ENCODE results near the gene KRTAP10-10. TPM values are rescaled to one million over a fixed set of nuclear protein-coding genes. Genes with fewer than 3 reads are reported as not detected.
"Not testable (repeated sequence)": the region's sequence is repeated elsewhere in the genome, so short reads cannot be mapped to it uniquely, and the experiment has no call there.

Gene KRTAP10-10
- polyA plus RNA-seq, 2 donors, result not detected

DNA sequence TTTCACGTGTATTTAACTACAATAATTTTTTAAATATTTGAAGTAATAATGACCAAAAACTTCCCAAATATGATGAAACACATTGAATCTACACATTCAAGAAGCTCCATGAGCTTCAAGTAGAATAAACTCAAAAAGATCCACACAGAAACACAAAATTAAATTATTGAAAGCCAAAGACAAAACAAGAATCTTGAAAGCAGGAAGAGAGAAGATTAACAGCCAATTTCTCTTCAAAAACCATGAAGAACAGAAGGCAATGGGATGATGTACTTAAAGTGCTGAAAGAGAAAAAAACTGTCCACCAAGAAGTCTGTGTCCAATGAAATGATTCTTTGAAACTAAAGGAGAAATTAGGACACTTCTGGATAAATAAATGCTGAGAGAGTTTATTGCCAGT, 5.1 kb upstream of the KRTAP10-10 start:
- no peak overlapping the region for H3K4me3 ChIP-seq (ENCODE audit: low read depth in 1 of 2, low read length in 2 of 2)

DNA sequence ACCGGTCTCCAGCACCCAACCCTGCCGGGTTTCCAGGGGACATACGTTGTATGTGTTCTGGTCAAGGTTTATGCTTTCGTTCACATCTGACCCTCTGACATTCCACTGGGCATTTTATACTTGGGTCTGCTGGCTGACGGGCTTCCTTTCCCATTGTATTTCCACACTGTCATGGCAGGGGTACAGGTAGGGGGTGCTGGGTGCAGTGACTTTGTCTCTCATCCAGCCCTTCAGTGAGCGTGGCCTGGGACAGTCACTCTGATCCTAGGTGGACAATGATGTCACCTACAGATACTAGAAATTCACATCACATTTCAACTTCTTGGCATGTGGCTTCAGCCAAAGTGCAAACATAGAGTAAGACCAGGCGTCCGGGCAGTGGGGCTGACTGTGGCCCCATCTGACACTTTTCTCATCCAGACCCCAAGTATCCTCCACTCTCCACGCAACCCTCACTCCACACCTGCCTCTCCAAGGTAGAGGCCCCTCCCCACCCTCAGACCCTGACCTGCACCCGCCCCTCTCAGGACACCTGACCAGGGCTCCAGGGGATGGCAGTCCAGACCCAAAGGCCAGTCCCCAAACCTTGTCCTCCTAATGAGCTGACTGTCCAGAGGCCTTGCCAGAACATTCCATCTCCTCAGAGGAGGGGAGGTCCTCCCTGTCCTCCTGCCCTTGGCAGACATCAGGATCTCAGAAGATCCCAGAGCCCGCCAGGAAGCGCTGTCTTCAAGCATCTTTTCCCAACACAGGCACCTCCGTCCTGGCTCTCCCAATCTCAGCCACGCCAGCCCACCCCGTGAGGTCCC, 743 bp upstream of the KRTAP10-10 start:
- Histone ChIP-seq H3K27me3 (ENCODE audit: control insufficient read depth in 1 of 2, insufficient read depth in 2 of 2, low read length in 2 of 2) (peaks cover 0 to 5% of the 10 kb centered on the region in 2 donors), H3K4me1 (ENCODE audit: control insufficient read depth in 2 of 2, insufficient read depth in 2 of 2, low read length in 1 of 2) (no peaks in the 10 kb centered on the region), H3K9me3 (ENCODE audit: control insufficient read depth in 2 of 2, insufficient read depth in 1 of 2, low read depth in 1 of 2, low read length in 1 of 2) (no peaks in the 10 kb centered on the region), H3K27ac (ENCODE audit: low read depth in 2 of 2, low read length in 1 of 2) (no peak overlapping the region), H3K4me3 (ENCODE audit: low read depth in 1 of 2, low read length in 2 of 2) (no peak overlapping the region), H3K36me3 (ENCODE audit: control insufficient read depth in 2 of 2, insufficient read depth in 2 of 2, low read length in 1 of 2) (no peaks in the 10 kb centered on the region)
- 76 to 84% methylated on average over 15 of the region's 15 CpGs for WGBS, 2 donors

More for the DNA sequence above, 5.1 kb upstream of the KRTAP10-10 start:
- H3K27ac ChIP-seq (ENCODE audit: low read depth in 2 of 2, low read length in 1 of 2), result no peak overlapping the region
- H3K36me3 ChIP-seq (ENCODE audit: control insufficient read depth in 2 of 2, insufficient read depth in 2 of 2, low read length in 1 of 2), result no peaks in the 10 kb centered on the region
- 88 to 89% methylated on average over 1 of the region's 1 CpG for WGBS, 2 donors
- peaks cover 0 to 3% of the 10 kb centered on the region in 2 donors for H3K9me3 ChIP-seq (ENCODE audit: control insufficient read depth in 2 of 2, insufficient read depth in 1 of 2, low read depth in 1 of 2, low read length in 1 of 2)
- peaks cover 0 to 2% of the 10 kb centered on the region in 2 donors for H3K4me1 ChIP-seq (ENCODE audit: control insufficient read depth in 2 of 2, insufficient read depth in 2 of 2, low read length in 1 of 2)
- peaks cover 0 to 5% of the 10 kb centered on the region in 2 donors for H3K27me3 ChIP-seq (ENCODE audit: control insufficient read depth in 1 of 2, insufficient read depth in 2 of 2, low read length in 2 of 2)

DNA sequence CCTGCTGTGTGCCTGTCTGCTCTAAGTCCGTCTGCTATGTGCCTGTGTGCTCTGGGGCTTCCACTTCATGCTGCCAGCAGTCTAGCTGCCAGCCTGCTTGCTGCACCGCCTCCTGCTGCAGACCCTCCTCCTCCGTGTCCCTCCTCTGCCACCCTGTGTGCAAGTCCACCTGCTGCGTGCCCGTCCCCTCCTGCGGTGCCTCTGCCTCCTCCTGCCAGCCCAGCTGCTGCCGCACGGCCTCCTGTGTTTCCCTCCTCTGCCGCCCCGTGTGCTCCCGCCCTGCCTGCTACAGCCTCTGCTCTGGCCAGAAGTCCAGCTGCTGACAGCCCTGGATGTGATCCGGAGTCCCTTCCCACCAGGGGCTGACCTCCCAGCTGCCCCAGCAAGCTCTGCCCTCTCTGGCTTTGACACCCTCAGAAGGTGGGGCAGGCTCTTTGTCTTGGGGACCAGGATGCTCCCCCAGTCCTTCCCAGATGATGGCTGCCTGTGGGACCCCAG, 744 bp downstream of the KRTAP10-10 start:
- H3K27me3 ChIP-seq (ENCODE audit: control insufficient read depth in 1 of 2, insufficient read depth in 2 of 2, low read length in 2 of 2); H3K36me3 ChIP-seq (ENCODE audit: control insufficient read depth in 2 of 2, insufficient read depth in 2 of 2, low read length in 1 of 2): not testable (repeated sequence)
- 64 to 65% methylated on average over 8 to 12 of the region's 12 CpGs for WGBS, 2 donors

DNA sequence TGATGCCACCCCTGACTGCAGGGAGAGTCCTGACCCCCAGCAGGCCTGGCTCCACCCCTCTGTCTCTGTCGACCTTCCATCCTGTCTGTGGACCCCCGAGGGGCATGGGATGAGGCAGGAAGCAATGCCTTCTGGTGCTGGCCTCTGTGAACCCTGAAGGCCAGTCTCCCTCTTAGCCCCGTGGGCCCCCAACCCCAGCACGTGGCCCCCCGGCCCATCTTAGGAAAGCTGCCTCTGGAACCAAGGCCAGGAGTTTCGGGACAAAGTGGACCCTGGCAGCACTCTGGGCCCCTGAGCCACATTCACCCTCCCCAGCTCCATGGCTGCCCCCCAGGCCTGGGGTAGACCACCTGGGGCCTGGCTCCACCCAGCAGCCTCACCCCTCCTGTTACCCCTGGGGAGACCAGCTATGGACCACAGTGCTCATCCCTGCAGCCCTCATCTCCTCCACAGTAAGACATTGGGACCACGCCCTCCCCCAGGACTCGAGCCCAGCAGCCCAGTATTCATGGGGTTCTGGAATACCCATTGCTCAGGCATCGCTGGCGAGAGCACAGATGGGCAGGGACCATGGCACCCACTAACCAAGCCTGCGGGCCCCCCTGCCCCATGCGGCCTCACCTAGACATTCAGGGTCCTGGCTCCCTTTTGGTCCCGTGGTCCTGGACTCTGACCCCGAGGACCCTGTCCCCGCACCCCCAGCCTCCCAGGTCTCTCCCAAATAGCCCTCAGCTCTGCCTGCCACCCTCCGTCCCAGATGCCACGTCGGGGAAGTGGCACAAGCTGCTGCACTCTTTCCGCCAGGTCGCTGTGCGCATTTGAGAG, 1.6 kb downstream of the KRTAP10-10 start:
- not testable (repeated sequence) for H3K4me1 ChIP-seq (ENCODE audit: control insufficient read depth in 2 of 2, insufficient read depth in 2 of 2, low read length in 1 of 2); H3K27ac ChIP-seq (ENCODE audit: low read depth in 2 of 2, low read length in 1 of 2); H3K36me3 ChIP-seq (ENCODE audit: control insufficient read depth in 2 of 2, insufficient read depth in 2 of 2, low read length in 1 of 2); H3K4me3 ChIP-seq (ENCODE audit: low read depth in 1 of 2, low read length in 2 of 2); H3K9me3 ChIP-seq (ENCODE audit: control insufficient read depth in 2 of 2, insufficient read depth in 1 of 2, low read depth in 1 of 2, low read length in 1 of 2); H3K27me3 ChIP-seq (ENCODE audit: control insufficient read depth in 1 of 2, insufficient read depth in 2 of 2, low read length in 2 of 2)
- 79 to 84% methylated on average over 17 to 21 of the region's 21 CpGs for WGBS, 2 donors

More for the DNA sequence above, 744 bp downstream of the KRTAP10-10 start:
- not testable (repeated sequence) for H3K4me3 ChIP-seq (ENCODE audit: low read depth in 1 of 2, low read length in 2 of 2); H3K4me1 ChIP-seq (ENCODE audit: control insufficient read depth in 2 of 2, insufficient read depth in 2 of 2, low read length in 1 of 2); H3K9me3 ChIP-seq (ENCODE audit: control insufficient read depth in 2 of 2, insufficient read depth in 1 of 2, low read depth in 1 of 2, low read length in 1 of 2); H3K27ac ChIP-seq (ENCODE audit: low read depth in 2 of 2, low read length in 1 of 2)

DNA sequence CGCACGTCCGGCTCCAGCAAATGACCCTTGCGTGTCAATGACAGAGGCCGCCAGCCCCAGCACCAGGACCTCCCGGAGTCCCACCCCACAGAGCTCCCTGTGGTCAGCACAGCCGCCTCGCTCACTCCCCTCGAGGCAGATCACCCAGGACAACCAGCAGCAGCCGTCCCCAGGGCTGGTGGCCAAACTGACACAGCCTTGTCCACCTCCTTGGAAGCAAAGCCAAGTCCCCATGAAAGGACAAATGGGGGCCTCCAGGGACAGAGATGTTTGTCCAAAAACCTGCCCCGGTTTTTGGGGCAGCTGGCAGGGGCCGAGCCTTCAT, 2.1 kb downstream of the KRTAP10-10 start:
- Histone ChIP-seq H3K27me3 (ENCODE audit: control insufficient read depth in 1 of 2, insufficient read depth in 2 of 2, low read length in 2 of 2) (peaks cover 0 to 5% of the 10 kb centered on the region in 2 donors), H3K9me3 (ENCODE audit: control insufficient read depth in 2 of 2, insufficient read depth in 1 of 2, low read depth in 1 of 2, low read length in 1 of 2) (peaks cover 0 to 7% of the 10 kb centered on the region in 2 donors), H3K4me3 (ENCODE audit: low read depth in 1 of 2, low read length in 2 of 2) (no peak overlapping the region), H3K27ac (ENCODE audit: low read depth in 2 of 2, low read length in 1 of 2) (no peak overlapping the region), H3K4me1 (ENCODE audit: control insufficient read depth in 2 of 2, insufficient read depth in 2 of 2, low read length in 1 of 2) (no peaks in the 10 kb centered on the region), H3K36me3 (ENCODE audit: control insufficient read depth in 2 of 2, insufficient read depth in 2 of 2, low read length in 1 of 2) (no peaks in the 10 kb centered on the region)
- 76 to 85% methylated on average over 12 of the region's 12 CpGs for WGBS, 2 donors

DNA sequence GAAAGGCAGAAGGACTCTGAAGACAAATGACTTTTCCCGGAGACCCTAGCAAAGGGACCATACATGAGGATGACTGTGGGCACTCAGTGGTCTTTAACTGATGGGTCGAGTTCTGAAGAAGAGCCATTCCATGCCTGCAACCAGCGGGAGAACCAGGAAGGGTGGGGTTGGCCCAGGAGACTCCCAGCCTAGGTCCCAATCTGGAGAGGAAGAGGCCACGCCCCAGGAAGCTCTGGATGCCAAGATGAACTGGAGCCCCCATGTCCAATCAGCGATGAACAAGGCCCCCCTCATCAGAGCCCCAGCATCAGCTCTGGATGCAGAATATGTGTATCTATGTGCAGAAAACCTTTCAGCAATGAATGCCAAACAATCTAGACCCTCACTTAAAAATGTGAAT, 3.6 kb downstream of the KRTAP10-10 start:
- Histone ChIP-seq H3K27me3 (ENCODE audit: control insufficient read depth in 1 of 2, insufficient read depth in 2 of 2, low read length in 2 of 2) (peaks cover 0 to 5% of the 10 kb centered on the region in 2 donors), H3K36me3 (ENCODE audit: control insufficient read depth in 2 of 2, insufficient read depth in 2 of 2, low read length in 1 of 2) (no peaks in the 10 kb centered on the region), H3K27ac (ENCODE audit: low read depth in 2 of 2, low read length in 1 of 2) (no peak overlapping the region), H3K4me3 (ENCODE audit: low read depth in 1 of 2, low read length in 2 of 2) (no peak overlapping the region), H3K4me1 (ENCODE audit: control insufficient read depth in 2 of 2, insufficient read depth in 2 of 2, low read length in 1 of 2) (no peaks in the 10 kb centered on the region), H3K9me3 (ENCODE audit: control insufficient read depth in 2 of 2, insufficient read depth in 1 of 2, low read depth in 1 of 2, low read length in 1 of 2) (peaks cover 0 to 7% of the 10 kb centered on the region in 2 donors)
- WGBS, 2 donors, result 80 to 88% methylated on average over 5 of the region's 5 CpGs

DNA sequence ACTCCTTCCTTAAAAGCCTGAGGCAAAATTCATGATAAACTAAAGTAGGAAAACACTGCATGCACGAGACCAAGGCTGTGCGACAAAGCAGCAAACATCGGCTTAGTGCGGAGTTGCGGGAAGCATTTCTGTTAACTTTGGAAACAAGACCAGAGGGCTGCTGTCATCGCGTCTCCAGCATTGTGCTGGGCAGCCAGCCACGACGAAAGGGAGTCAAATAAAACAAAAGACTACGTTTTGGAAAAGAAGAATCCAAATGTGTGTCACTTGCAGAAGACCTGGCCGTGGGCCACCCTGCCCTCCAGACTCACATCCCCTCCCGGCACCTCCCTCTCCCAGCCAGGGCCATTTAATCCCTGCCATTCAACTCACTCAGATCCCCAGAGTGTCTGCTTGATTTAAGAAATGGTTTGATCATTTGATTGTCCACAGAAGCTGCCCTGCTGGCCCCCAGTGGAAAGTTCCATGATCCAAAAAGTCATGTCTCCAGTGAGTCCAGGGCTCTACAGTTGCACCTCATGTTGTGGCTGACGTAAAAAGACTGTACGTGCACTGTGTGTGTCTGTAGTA, 6.7 kb downstream of the KRTAP10-10 start:
- no peaks in the 10 kb centered on the region for H3K27me3 ChIP-seq (ENCODE audit: control insufficient read depth in 1 of 2, insufficient read depth in 2 of 2, low read length in 2 of 2)
- H3K27ac ChIP-seq (ENCODE audit: low read depth in 2 of 2, low read length in 1 of 2), result no peak overlapping the region
- H3K36me3 ChIP-seq (ENCODE audit: control insufficient read depth in 2 of 2, insufficient read depth in 2 of 2, low read length in 1 of 2), result no peaks in the 10 kb centered on the region
- H3K9me3 ChIP-seq (ENCODE audit: control insufficient read depth in 2 of 2, insufficient read depth in 1 of 2, low read depth in 1 of 2, low read length in 1 of 2), result peaks cover 0 to 7% of the 10 kb centered on the region in 2 donors
- H3K4me1 ChIP-seq (ENCODE audit: control insufficient read depth in 2 of 2, insufficient read depth in 2 of 2, low read length in 1 of 2), result no peaks in the 10 kb centered on the region
- no peak overlapping the region for H3K4me3 ChIP-seq (ENCODE audit: low read depth in 1 of 2, low read length in 2 of 2)
- WGBS, 2 donors, result 62 to 64% methylated on average over 14 of the region's 14 CpGs

- Histone ChIP-seq H3K4me3 (ENCODE audit: low read depth in 1 of 2, low read length in 2 of 2) (no peak overlapping the region), H3K4me1 (ENCODE audit: control insufficient read depth in 2 of 2, insufficient read depth in 2 of 2, low read length in 1 of 2) (no peaks in the 10 kb centered on the region), H3K27ac (ENCODE audit: low read depth in 2 of 2, low read length in 1 of 2) (no peak overlapping the region), H3K27me3 (ENCODE audit: control insufficient read depth in 1 of 2, insufficient read depth in 2 of 2, low read length in 2 of 2) (no peaks in the 10 kb centered on the region), H3K36me3 (ENCODE audit: control insufficient read depth in 2 of 2, insufficient read depth in 2 of 2, low read length in 1 of 2) (no peaks in the 10 kb centered on the region), H3K9me3 (ENCODE audit: control insufficient read depth in 2 of 2, insufficient read depth in 1 of 2, low read depth in 1 of 2, low read length in 1 of 2) (peaks cover 0 to 7% of the 10 kb centered on the region in 2 donors)
- 44 to 48% methylated on average over 2 of the region's 2 CpGs for WGBS, 2 donors
These were observed 7.7 kb downstream of the KRTAP10-10 start for GRCh38 chr21:44644878-44645277.

DNA sequence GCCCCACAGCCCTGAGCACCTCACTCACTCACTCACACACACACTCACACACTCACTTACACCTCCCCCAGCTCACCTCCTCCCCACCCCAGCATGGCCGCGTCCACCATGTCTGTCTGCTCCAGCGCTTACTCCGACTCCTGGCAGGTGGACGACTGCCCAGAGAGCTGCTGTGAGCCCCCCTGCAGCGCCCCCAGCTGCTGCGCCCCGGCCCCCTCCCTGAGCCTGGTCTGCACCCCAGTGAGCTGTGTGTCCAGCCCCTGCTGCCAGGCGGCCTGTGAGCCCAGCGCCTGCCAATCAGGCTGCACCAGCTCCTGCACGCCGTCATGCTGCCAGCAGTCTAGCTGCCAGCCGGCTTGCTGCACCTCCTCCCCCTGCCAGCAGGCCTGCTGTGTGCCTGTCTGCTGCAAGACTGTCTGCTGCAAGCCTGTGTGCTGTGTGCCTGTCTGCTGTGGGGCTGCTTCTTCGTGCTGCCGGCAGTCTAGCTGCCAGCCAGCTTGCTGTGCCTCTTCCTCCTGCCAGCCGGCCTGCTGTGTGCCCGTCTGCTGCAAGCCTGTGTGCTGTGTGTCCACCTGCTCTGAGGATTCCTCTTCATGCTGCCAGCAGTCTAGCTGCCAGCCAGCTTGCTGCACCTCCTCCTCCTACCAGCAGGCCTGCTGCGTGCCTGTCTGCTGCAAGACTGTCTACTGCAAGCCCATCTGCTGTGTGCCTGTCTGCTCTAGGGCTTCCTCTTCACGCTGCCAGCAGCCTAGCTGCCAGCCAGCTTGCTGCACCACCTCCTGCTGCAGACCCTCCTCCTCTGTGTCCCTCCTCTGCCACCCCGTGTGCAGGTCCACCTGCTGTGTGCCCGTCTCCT, 9.4 kb downstream of the KRTAP10-10 start, which contains the start of gene KRTAP10-11:
Gene KRTAP10-11, plus strand, starts transcription at position 49 of the 856 bp plus-strand sequence. Its CDS starts 45 bp downstream, at position 94.
- not testable (repeated sequence) for H3K27ac ChIP-seq (ENCODE audit: low read depth in 2 of 2, low read length in 1 of 2); H3K4me1 ChIP-seq (ENCODE audit: control insufficient read depth in 2 of 2, insufficient read depth in 2 of 2, low read length in 1 of 2); H3K4me3 ChIP-seq (ENCODE audit: low read depth in 1 of 2, low read length in 2 of 2); H3K27me3 ChIP-seq (ENCODE audit: control insufficient read depth in 1 of 2, insufficient read depth in 2 of 2, low read length in 2 of 2); H3K36me3 ChIP-seq (ENCODE audit: control insufficient read depth in 2 of 2, insufficient read depth in 2 of 2, low read length in 1 of 2); H3K9me3 ChIP-seq (ENCODE audit: control insufficient read depth in 2 of 2, insufficient read depth in 1 of 2, low read depth in 1 of 2, low read length in 1 of 2)
- 67 to 73% methylated on average over 21 of the region's 21 CpGs for WGBS, 2 donors
